ENCODE measurements around the gene ANXA8.

Gene ANXA8

GRCh38 chr10:47421057-47421952 lies 62.6 kb downstream of the ANXA8 start:
- no peak for TF ChIP-seq CTCF (IDR thresholded peaks at IDR 0.05; ENCODE audit: low read depth, low read length, missing control alignments)
- no peak for DNase-seq (ENCODE audit: extremely low read depth, low read depth)
- no peak overlapping the region for H3K4me3 ChIP-seq (replicated peaks; ENCODE audit: low read depth, low read length)

GRCh38 chr10:47420305-47421056 lies 63.4 kb downstream of the ANXA8 start:
- H3K4me3 ChIP-seq (replicated peaks; ENCODE audit: low read depth, low read length) = no peak overlapping the region
- no peak for TF ChIP-seq CTCF (IDR thresholded peaks at IDR 0.05; ENCODE audit: low read depth, low read length, missing control alignments)
- no peak for DNase-seq (ENCODE audit: extremely low read depth, low read depth)

- no peak for TF ChIP-seq CTCF (IDR thresholded peaks at IDR 0.05; ENCODE audit: low read depth, low read length, missing control alignments)
- no peak overlapping the region for H3K4me3 ChIP-seq (replicated peaks; ENCODE audit: low read depth, low read length)
- DNase-seq (ENCODE audit: extremely low read depth, low read depth) = no peak
Measured at GRCh38 chr10:47419421-47419820, 64.5 kb downstream of the ANXA8 start.

- TF ChIP-seq CTCF (IDR thresholded peaks at IDR 0.05; ENCODE audit: low read depth, low read length, missing control alignments) = no peak
- H3K4me3 ChIP-seq (replicated peaks; ENCODE audit: low read depth, low read length) = no peak overlapping the region
- DNase-seq (ENCODE audit: extremely low read depth, low read depth) = no peak
Measured at GRCh38 chr10:47418966-47419365, 64.9 kb downstream of the ANXA8 start.

- no peak for DNase-seq (ENCODE audit: extremely low read depth, low read depth)
- no peak for TF ChIP-seq CTCF (IDR thresholded peaks at IDR 0.05; ENCODE audit: low read depth, low read length, missing control alignments)
- no peak overlapping the region for H3K4me3 ChIP-seq (replicated peaks; ENCODE audit: low read depth, low read length)
Measured at GRCh38 chr10:47418321-47418720, 65.6 kb downstream of the ANXA8 start.

Measured in HFF-Myc (cell line).